Hematopoietic multipotent progenitor cell treated with erythropoietin and hydrocortisone succinate and interleukin-3 and kit ligand, for 8 days (in vitro differentiated cells): ENCODE measurements around the gene DTX4.

Experiments
- DNase-seq: peaks from one replicate; pipeline ENCODE4 v3.0.0-alpha.2; 2015

The DTX4 gene

DNA sequence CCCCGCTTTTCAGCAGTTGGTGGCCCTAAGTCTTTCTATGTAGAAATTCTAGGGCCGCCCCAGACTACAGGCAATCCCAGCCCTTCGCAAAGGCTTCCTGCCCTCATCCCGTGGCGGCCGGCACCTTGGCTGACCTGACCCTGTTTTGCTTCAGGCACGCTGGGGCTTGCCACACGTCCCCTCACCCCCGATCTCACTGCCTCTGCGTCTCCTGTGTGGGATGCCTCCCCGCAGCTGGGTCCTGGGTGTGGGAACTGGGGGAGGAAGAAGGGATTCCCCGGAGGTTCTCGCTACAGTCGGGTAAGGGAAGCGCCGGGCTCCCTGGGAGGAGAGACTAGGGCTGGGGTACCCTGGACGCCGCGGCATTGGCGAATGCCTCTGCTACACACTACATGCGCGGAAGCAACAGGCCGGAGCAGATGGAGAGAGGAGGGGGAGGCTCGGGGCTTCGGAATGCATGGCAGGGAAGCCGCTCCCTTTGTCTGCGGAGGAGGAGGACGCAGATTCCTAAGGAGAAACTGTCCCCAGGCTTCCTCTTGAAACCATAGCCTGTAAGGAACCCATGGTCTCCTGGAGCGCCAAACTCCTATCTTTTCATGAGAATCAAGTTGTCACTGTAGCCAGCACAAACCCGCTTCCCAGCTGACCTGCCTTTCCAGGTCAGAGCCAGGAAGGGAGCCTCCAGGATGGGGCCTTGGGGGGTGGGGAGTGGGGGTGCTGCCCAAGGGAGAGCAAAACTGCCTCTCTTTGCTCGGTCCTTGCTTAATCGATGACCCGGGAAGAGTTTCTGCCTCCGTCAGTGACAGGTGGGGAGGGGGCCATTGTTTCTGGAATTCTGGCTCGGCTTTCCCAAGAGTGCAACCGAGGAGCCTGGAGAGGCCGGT lies 1.4 kb downstream of the DTX4 start:
- no peak for DNase-seq

DNA sequence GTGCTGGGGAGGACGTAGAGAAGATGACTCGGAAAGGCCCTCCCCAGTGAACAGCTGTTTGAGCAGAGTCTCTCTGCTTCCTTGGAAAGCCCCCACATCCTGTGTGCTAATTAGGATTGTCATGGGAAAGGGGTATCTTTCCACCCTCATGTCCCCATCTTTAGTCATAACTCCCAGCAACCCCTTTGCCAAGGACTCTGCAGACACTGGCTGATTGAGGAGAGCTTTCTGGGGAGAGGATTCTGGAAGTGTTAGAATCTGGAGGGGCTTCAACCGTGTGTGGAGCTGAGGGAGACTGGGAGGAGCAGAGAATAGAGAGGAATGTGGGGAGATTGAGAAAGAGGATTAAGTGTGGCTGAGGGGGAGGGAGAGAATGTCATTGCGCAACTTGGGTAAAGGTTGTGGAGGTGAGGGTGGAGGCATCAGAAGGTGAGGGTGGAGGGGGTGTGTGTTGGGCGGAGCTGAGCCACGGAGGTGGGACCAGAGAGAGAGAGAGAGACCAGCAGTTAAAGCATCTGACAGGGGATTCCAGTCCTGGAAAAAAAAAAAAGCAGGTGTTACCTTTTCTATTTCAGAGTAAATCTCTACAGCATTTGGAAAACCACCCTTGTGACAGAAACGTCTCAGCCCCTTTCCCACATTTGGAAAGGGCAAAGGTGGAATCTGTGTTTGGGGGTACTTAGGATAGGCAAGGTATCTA lies 2.2 kb downstream of the DTX4 start:
- DNase-seq, result no peak

DNA sequence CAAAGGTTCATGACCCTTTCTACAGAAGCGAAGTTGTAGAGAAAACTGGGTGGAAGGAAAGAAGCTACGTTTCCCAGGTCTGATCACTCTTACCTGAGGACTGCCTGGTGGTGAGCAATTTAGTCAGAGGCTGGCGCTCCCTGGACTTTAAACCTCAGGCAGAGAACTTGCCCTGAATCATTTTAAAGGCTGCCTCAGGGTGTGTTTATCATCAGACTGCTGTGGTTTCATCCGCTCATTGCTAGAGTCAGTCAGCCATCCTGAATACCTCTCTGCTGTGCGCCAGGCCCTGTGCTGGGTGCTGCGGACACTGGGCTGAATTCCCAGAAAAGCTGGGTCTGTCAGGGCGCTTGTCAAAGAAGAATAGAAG lies 2.7 kb downstream of the DTX4 start:
- DNase-seq, result no peak

DNA sequence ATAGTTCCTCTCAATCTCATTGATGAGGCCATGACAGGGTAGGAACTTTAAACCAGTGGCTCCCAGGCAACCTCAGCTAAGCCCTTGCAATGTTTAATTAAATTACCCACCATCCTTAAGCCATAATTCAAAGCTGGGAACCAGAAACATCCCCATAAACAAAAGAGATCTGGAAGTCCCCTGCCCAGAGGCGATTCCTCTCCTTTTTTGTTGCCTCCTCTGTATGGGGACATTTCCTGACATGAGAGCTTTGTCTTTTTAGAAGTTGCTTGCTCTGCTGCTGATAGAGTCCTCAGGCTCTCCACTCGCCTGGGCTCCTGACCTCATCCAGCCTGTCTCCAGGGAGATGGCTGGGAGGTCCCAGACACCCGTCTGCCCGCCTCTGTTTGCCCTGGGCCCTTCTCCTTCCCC lies 3.2 kb downstream of the DTX4 start:
- no peak for DNase-seq

DNA sequence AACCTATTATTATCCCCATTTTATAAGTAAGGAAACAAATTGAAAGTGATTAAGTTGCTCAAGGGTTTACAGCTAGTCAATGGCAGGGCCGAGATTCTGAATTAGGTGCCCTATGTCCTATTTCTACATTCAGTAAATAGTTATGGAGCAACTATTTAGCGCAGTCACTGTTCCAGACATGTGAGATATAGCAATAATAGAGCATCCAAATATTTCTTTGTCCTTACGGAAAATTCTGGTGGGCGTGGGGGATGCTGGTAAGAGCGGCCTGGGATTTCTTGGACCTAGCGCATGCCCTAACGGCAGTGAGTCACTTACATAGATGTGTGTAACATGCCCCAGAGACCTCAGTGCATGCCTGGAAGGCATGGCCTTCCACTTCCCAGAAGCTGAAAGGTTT lies 4.4 kb downstream of the DTX4 start:
- DNase-seq, result no peak

DNA sequence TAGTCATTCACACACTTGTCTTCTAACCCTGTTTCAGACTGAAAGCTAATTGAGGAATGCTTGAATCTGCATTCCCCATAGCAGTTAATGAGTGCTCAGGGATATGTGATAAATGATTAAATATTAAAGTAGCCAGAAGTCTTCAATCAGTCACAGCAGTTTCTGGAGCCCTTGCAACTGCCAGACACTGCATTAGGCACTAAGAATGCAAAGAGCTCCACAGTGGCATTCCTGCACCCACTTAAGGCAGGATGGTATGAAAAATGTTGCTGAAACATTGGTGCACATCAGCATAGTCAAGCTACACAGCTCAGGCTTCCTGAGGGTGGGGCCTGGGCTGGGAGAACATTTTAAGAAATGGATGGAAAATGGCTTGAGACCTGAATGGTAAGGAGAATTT lies 6.5 kb downstream of the DTX4 start:
- DNase-seq, result no peak

DNA sequence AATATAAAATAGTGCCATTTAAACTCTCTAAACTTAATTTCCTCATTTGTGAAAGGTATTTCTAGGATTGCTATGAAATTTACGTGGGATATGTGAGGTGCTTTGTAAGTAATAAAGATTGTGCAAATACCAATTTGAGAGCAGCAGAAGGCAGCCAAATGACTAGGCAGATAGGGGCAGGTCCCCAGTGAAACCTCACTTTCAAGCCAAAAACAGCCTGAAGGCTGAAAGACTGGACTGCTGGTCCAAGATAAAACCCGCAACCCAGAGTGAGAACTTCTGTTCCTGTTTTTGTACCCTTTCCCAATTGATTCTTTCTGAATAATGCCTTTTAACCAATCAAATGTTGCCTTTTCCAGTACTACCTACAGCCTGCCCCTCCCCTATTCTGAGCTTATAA lies 7.2 kb downstream of the DTX4 start:
- no peak for DNase-seq

DNA sequence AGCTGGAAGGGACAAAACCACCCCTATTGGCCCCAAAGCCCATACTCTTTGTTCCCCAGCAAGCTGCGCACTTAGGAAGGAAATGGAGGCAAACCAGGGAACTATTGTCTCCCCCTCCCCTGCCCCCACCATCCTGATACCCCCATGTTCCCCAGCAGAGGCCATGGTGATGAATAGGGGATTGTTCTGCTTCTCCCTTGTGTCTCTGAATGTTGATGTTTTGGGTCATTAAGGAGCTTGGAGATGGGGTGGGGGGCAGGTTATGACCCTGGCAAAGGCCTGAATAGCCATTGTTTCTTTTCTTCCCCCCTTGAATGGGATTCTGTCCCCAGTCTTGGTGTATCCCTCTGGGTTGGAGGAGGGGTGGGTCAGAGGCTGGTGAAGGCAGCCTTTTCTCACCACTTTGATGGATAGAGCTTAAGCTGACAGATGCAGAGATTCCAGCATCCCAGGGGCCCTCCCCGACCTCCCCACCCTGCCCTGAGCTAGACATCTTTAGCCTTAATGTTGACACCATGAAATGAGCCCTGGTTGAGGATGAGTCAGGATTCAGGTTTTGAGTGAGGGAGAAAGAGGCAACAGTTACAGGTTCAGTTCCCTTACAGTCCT lies 8.3 kb downstream of the DTX4 start:
- no peak for DNase-seq

DNA sequence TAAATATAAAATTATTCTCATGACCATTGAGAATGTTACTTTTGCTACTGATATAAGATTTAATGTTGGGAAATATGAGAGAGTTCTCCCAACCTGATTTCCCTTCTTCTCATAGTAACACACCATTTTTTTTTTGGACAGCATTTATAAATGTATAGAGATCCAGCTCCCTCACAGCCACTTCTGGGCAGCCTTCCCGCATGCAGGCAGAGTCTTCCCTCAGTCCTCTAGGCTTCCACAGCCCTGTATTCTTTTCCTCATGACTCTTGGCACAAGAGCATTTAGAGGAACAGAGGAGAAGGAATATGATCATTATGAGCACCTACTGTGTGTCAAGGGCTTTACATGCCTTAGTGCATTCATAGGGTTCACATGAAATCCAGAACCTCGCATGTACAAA lies 9.0 kb downstream of the DTX4 start:
- no peak for DNase-seq

DNA sequence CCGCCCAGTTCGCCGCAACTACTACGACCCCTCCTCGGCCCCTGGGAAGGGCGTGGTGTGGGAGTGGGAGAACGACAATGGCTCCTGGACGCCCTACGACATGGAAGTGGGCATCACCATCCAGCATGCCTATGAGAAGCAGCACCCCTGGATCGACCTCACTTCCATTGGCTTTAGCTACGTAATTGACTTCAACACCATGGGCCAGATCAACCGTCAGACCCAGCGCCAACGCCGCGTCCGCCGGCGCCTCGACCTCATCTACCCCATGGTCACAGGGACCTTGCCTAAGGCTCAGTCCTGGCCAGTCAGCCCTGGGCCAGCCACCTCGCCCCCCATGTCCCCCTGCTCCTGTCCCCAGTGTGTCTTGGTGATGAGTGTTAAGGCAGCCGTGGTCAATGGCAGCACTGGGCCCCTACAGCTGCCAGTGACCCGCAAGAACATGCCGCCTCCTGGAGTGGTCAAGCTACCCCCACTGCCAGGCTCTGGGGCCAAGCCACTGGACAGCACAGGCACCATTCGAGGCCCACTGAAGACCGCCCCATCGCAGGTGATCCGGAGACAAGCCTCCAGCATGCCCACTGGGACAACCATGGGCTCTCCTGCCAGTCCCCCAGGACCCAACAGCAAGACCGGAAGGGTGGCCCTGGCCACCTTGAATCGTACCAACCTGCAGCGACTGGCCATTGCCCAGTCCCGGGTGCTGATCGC lies 10.0 kb downstream of the DTX4 start:
- no peak for DNase-seq

DNA sequence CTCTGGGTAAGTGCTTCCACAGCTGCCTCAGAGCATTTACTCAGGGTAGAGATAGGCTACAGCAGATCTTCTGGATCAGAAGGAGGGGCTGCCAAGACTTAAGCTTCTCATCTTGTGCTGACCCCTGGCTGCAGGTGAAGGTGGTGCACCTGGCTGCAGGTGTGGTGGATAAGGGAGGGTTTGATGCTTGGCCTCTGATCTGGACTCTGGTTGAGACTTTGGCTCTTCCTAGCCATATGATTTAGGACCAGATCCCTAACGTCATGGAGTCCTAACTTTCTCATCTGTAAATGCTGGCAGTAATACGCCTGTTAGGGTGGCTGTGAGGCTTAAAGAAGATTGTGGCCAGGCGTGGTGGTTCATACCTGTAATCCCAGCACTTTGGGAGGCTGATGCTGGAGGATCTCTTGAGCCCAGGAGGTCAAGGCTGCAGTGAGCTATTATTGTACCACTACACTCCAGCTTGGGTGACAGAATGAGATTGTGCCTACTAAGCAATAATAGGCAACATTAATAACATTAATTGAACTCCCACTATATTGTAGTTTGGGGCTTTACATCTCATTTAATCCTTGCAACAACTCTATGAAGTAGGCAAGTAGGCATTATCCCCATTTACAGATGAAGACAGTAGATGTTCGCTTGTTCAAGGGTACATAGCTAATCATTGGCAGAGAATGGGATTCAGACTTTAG lies 10.7 kb downstream of the DTX4 start:
- DNase-seq, result no peak

DNA sequence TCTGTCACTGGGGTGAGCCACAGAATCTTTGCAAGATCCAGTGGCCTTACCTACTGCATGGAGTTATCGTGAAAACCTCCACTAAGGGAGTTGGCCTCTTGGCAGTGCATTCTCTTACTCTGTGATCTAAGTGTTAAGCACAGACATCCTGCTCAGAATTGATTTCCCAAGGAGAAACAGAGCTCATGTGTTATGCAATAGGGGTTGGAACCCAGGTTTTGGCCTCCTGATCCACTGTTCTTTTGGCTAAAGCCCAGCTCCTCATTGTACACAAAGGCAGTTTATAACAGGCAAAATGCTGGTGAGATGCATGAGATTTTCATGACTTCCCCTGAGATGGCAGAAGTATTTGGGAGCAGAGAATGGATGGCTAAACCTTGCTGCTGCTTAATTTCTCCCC lies 11.8 kb downstream of the DTX4 start:
- no peak for DNase-seq

DNA sequence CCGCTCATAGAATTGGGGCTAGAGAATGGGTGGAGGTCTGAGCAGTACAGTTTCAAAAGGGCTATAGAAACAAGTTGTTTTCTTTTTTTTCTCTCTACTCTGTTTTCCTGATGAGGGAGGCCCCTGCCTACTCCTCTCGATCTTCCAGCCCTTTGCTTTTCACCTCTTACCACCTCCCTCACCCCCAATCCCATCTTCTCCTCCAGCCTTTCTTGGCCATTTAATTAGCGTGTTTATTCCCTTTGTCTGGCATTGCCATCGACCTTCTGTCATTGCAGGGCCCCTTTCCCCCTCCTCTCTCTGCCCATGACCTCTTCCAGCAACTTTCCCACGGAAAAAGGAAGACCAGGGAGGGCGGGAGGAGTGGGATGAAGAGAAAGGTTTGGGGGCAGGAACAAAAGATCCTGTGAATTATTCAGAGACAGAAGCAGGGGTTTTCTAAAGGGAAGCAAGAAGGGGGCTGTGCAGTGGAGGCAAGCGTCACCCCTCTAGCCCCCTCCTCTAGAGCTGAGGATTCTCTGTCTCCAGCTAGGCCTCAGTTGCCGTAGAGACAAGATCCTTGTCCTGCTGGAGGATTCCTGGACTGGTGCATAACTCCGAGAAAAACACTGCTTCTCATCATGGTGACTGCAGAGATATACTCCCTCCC lies 12.9 kb downstream of the DTX4 start:
- no peak for DNase-seq

DNA sequence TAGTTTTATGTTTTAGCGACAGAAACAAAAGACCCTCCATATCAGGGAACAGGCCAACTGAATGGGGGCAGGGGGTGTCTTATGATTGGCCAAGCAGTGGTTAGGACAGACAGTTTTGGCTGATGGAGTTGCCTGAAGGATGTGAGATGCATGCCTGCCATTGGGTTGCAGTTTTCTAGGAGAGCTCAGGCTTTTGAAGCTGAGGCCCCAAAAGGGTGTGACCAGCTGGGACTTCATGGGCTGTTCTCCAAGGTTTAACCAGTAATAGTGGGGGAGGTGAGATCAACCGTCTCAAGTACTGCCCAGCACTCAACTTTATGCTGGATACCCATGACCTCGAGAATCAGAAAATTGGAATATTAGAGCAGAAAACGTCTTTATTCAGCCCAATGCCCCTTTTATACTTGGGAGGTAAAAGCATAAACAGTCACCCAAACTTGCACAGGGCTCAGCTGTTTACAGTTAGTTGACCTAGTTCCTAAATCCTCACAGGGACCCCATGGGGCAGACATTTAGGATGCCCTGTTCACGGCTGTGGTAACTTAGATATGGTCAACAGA lies 13.5 kb downstream of the DTX4 start:
- no peak for DNase-seq

DNA sequence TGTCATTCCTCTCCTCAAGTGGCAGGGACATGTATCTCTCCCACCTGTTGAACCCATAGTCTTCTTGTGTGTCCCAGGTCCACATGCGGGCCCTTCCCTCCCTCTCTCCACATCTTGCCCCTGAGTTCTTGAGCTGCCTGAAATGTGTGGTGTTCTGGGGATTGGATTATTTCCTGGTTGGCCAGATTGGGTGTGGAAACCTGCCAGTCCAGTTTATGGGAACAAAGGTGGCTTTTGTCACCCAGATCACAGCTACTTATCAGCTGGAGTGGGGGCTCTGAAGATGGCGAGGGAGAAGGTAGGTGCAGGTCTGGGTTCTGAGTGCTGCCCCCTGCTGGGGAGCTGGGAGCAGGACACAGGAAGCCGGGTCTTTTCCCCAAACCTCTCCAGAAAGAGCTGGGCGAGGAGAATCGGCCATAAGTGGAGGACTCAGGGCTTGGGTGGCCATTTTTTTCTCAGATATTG lies 14.2 kb downstream of the DTX4 start:
- DNase-seq, result peak; percentile 33

DNA sequence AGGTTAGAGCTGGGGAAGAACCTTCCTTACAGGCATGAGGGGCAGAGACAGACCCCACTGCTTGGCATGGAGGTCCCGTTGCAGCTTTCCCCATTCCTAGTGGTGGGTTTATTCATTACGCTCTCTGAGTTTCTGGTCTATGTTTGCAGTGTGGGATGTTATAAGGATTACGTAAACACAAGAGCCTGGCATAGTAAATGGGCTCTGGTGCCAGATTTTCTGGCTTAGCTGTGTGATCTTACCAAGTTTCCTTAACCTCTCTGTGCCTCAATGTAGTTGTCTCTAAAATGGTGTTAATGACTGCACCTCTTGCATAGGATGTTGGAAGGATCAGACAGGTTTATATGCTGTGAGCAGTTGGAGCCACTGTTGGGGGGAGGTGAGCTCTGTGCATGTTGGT lies 15.1 kb downstream of the DTX4 start:
- no peak for DNase-seq

DNA sequence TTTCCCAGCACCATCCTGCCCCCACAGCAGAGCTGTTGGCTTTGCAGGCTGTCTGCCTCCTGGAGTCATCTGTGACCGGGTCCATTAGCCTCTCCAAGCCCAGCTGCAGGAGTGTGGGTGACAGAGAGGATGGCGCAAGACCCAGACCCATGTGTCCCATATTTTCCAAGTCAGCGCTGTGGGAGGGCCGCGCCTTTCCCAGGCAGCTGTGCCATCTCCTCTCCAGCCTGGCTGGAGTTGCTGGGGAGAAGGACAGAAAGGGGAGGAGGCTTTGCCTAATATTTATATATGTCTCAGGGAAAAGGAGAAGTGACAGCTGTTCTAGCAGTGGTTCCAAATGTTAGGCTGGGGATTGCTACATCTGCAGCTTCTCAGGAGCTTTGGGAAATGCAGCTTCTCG lies 15.7 kb downstream of the DTX4 start:
- no peak for DNase-seq

DNA sequence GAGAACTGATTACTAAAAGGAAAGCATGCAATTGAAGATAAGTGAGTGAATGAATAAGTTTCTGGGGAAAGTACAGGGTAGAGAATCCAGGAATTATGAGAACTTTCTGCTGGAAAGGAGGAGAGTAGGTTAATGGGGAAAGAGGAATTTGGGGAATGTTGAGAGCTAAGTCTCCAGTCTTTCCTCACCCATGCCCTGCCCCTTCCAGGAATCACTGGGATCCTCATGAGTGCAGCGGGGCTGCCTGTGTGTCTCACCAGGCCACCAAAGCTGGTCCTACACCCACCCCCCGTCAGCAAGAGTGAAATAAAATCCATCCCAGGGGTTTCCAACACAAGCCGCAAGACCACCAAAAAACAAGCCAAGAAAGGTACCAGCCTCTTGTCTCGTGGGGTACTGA lies 17.0 kb downstream of the DTX4 start:
- no peak for DNase-seq

DNA sequence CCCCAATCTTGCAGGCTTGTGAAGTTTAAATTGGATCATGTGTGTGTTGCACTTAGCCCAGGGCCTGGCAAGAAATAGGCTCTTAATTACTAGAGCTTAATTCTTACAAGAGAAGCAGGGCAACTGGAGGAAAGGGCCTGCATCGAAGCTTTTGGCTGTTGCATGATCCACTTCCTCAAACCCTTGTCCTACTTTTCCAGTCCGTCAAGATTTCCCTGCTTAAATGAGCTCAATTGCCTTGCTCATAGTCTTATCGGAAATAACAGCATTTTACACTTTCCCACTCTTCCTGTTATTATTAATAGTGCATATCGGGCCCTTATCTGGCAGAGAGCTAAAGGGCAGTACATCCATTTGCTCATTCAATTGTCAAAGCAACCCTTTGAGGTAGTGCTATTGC lies 18.1 kb downstream of the DTX4 start:
- no peak for DNase-seq

DNA sequence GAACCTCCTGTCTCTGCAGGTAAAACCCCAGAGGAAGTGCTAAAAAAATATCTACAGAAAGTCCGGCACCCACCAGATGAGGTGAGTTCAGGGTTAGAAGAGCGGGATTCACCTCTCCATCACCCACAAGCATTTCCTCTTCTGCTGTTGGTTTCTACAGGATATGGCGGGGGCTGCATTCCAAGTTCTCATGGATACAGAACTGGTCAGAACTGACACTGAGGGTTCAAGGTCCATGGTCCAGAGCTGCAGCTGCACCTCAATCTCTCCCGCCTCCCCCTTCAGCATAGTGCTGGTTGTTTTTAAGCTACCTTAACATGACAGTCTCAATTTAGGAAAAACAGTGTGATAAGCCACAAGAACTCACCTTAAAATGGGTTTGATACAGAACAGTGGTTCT lies 19.2 kb downstream of the DTX4 start:
- DNase-seq, result no peak

DNA sequence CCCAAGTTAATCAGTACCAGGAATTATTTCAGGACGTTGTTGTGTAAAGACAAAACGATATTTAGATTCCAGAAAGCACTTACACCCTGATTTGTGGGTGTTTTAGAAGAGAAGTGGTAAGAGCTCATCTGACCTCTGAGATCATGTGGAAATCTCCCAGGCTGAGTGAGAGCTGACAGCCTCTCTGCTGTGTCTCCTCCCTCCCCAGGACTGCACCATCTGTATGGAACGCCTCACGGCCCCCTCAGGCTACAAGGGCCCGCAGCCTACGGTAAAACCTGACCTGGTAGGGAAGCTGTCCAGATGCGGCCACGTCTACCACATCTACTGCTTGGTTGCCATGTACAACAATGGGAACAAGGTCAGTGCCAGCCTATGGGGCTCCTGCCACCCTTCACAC lies 20.0 kb downstream of the DTX4 start:
- DNase-seq, result no peak

DNA sequence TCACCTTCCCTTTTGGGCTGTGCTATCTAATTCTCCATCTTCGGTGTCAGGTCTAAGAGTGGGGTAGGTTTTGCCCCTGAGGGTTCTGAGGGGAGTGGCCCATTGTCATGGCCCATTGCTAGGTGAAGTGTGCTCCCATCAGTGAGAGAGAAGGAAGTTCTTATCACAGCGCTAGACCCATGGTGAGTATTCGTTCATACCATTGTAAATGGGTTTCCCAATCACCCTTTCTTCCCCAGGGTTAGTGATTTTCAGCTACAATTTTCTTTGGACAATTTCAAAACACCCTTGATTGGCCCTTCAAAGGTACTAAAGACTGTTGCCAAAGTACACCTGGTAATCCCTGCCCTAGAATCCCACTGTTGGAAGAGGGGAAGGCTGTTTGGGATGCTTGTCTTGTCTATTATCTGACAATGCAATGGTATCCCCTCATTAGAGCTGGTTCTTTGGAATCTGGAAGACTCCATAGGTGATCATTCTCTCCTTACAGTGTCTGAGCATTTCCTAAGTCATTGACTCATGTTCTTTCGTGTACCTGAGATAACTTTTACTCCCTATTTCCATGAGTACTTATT lies 20.6 kb downstream of the DTX4 start:
- no peak for DNase-seq
